HepG2 (cell line): Measurements from ENCODE around the gene EXOC3. TPM values are rescaled to one million over a fixed set of nuclear protein-coding genes. Genes with fewer than 3 reads are reported as not detected.
A peak's percentile ranks its signal among the peaks of the same experiment; 100 is the strongest.

Experiments
- AGO2 ChIP-seq: fragments of 200-400 bp; formaldehyde crosslinking; optimal IDR thresholded peaks from 2 replicates; pipeline ENCODE3; 2017; ENCODE audit warnings: mild to moderate bottlenecking, low read depth, low read length, moderate library complexity
- BRD4 ChIP-seq: sonication (generic); formaldehyde crosslinking; IDR thresholded peaks from 2 replicates; pipeline ENCODE4 v1.4.0; 2020; ENCODE audit warnings: missing genetic modification reagents
- HDAC1 ChIP-seq: sonication (generic); formaldehyde crosslinking; IDR thresholded peaks from 2 replicates; pipeline ENCODE4 v1.5.1; 2020; ENCODE audit warnings: mild to moderate bottlenecking, missing genetic modification reagents
- MED8 ChIP-seq: sonication (generic); formaldehyde crosslinking; IDR thresholded peaks from 2 replicates; pipeline ENCODE4 v1.8.1; 2023; ENCODE audit warnings: mild to moderate bottlenecking, missing genetic modification reagents; ENCODE audit not compliant: insufficient replicate concordance
- MTA3 ChIP-seq: sonication (generic); formaldehyde crosslinking; IDR thresholded peaks from 2 replicates; pipeline ENCODE4 v1.4.0; 2020; ENCODE audit warnings: missing genetic modification reagents
- MTF1 ChIP-seq: sonication (generic); formaldehyde crosslinking; IDR thresholded peaks from 2 replicates; pipeline ENCODE4 v1.5.0; 2020; ENCODE audit warnings: missing genetic modification reagents
- POLR2G ChIP-seq: fragments of 200-400 bp; formaldehyde crosslinking; IDR thresholded peaks from 2 replicates; pipeline ENCODE4 v1.6.1; 2018; ENCODE audit warnings: mild to moderate bottlenecking, low read depth, low read length, moderate library complexity
- RBFOX2 ChIP-seq: fragments of 200-400 bp; formaldehyde crosslinking; IDR thresholded peaks from 2 replicates; pipeline ENCODE4 v1.6.1; 2017; ENCODE audit warnings: low read depth, mild to moderate bottlenecking, low read length
- ZNF333 ChIP-seq: sonication (generic); formaldehyde crosslinking; IDR thresholded peaks from 2 replicates; pipeline ENCODE4 v1.4.0; 2020; ENCODE audit warnings: mild to moderate bottlenecking, missing genetic modification reagents, borderline replicate concordance
- ZNF720 ChIP-seq: sonication (generic); formaldehyde crosslinking; IDR thresholded peaks from 2 replicates; pipeline ENCODE4 v1.4.0; 2020; ENCODE audit warnings: missing genetic modification reagents
- ZSCAN31 ChIP-seq: sonication (generic); formaldehyde crosslinking; IDR thresholded peaks from 2 replicates; pipeline ENCODE4 v1.5.0; 2020; ENCODE audit warnings: low read depth, mild to moderate bottlenecking, missing genetic modification reagents
- polyA plus RNA-seq, 8 experiments: library from polyadenylated mRNA; depleted of rRNA in 3 of 8; stranded (reverse) in 7 of 8; unstranded in 1 of 8; fragments of >200 nt; fragmentation: Illumina TruSeq in 4 of 8; extraction: Trizol in 4 of 8; gene quantifications; 2 replicates each; pipeline versions ENCODE4 v1.2.1 to v1.2.3, GENCODE V29; 2011 to 2016; ENCODE audit warnings: low read depth in 4 of 8, missing spikeins in 1 of 8, mixed read lengths in 1 of 8; ENCODE audit not compliant: insufficient read depth in 1 of 8
- total RNA-seq, 5 experiments: library from RNA; depleted of rRNA; stranded (reverse); fragments of >200 nt; fragmentation: Illumina TruSeq; extraction: Trizol; gene quantifications; 2 replicates each; pipeline ENCODE4 v1.2.3, GENCODE V29; 2016; ENCODE audit warnings: low read depth in 1 of 5
- TF ChIP-seq, protein P1 (sequence below): sonication (generic); formaldehyde crosslinking; IDR thresholded peaks from 2 replicates; pipeline ENCODE4 v1.4.0; 2020; ENCODE audit warnings: missing genetic modification reagents
- TF ChIP-seq, protein P2 (sequence below): sonication (generic); formaldehyde crosslinking; IDR thresholded peaks from 2 replicates; pipeline ENCODE4 v1.5.0; 2020; ENCODE audit warnings: mild to moderate bottlenecking, missing genetic modification reagents
- TF ChIP-seq, protein P3 (sequence below), 2 experiments: sonication (generic) in 1 of 2; formaldehyde crosslinking in 1 of 2; IDR thresholded peaks; 2 replicates each; pipeline versions ENCODE4 v1.4.0 to v1.6.1; 2016 to 2020; ENCODE audit warnings: borderline replicate concordance in 1 of 2, low read depth in 1 of 2, mild to moderate bottlenecking in 1 of 2, missing genetic modification reagents in 1 of 2
- TF ChIP-seq, protein P4 (sequence below): sonication (generic); formaldehyde crosslinking; IDR thresholded peaks from 2 replicates; pipeline ENCODE4 v1.5.1; 2020; ENCODE audit warnings: mild to moderate bottlenecking, moderate library complexity, missing genetic modification reagents
- TF ChIP-seq, protein P5 (sequence below): sonication (generic); formaldehyde crosslinking; IDR thresholded peaks from 2 replicates; pipeline ENCODE4 v1.4.0; 2020; ENCODE audit warnings: mild to moderate bottlenecking, missing genetic modification reagents

The EXOC3 gene
- total and polyA plus RNA-seq, 2 of the 13 experiments (the other 11 are each of a cell fraction or from before 2014, with no cell fraction given): 9.2 to 20.5 TPM

DNA sequence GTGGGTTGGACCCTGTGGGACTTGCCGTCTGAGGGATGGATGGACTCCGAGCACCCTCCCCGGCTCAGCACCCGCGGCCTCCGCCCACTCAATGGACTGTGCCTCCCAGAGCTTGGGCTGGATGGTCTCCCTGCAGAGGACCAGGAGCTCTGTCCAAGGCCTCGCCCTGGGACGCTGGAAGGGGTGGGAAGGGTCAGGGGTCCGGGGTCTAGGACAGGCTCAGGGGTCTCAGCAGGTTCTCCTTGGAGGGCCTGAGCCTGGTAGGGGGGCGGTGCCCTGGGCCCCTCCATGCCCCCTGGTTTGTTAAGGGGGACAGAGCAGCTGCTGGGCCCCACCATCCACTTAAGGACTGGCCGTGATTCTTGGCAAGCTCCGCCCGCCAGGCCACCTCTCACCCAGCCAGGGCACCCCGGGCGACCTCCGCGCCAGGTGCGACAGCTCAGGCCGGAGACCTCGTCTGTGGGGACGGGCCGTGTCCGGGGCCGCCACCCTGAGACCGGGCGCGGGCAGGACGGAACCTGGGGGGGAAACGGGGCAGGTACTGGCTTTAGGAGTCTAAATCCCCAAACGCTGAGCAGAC, 29.2 kb downstream of the EXOC3 start (continued):
- TF ChIP-seq, protein P1, sequence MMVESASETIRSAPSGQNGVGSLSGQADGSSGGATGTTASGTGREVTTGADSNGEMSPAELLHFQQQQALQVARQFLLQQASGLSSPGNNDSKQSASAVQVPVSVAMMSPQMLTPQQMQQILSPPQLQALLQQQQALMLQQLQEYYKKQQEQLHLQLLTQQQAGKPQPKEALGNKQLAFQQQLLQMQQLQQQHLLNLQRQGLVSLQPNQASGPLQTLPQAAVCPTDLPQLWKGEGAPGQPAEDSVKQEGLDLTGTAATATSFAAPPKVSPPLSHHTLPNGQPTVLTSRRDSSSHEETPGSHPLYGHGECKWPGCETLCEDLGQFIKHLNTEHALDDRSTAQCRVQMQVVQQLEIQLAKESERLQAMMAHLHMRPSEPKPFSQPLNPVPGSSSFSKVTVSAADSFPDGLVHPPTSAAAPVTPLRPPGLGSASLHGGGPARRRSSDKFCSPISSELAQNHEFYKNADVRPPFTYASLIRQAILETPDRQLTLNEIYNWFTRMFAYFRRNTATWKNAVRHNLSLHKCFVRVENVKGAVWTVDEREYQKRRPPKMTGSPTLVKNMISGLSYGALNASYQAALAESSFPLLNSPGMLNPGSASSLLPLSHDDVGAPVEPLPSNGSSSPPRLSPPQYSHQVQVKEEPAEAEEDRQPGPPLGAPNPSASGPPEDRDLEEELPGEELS (CRISPR knock-in tag): no peak; the same call in 1 of the 2 replicates
- TF ChIP-seq RBFOX2: peak; percentile 56
- peak; percentile 30; the same call in 1 of the 2 replicates for TF ChIP-seq BRD4 (CRISPR knock-in tag)
- TF ChIP-seq ZSCAN31 (CRISPR knock-in tag): 0 out of 2 replicates have a peak, but pooled peaks have one; percentile 2
- 0 out of 2 replicates have a peak, but pooled peaks have one; percentile 11 for TF ChIP-seq POLR2G
- 0 out of 2 replicates have a peak, but pooled peaks have one; percentile 61 for TF ChIP-seq ZNF333 (CRISPR knock-in tag)
- no peak for TF ChIP-seq MTA3
- TF ChIP-seq MTF1 (CRISPR knock-in tag): no peak
- no peak for TF ChIP-seq MED8 (CRISPR knock-in tag)
- no peak for TF ChIP-seq ZNF720
- TF ChIP-seq, protein P2, sequence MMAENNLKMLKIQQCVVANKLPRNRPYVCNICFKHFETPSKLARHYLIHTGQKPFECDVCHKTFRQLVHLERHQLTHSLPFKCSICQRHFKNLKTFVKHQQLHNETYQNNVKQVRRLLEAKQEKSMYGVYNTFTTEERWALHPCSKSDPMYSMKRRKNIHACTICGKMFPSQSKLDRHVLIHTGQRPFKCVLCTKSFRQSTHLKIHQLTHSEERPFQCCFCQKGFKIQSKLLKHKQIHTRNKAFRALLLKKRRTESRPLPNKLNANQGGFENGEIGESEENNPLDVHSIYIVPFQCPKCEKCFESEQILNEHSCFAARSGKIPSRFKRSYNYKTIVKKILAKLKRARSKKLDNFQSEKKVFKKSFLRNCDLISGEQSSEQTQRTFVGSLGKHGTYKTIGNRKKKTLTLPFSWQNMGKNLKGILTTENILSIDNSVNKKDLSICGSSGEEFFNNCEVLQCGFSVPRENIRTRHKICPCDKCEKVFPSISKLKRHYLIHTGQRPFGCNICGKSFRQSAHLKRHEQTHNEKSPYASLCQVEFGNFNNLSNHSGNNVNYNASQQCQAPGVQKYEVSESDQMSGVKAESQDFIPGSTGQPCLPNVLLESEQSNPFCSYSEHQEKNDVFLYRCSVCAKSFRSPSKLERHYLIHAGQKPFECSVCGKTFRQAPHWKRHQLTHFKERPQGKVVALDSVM (CRISPR knock-in tag): 0 out of 2 replicates have a peak, but pooled peaks have one; percentile 8
- TF ChIP-seq HDAC1 (CRISPR knock-in tag): peak; percentile 27
- peak; percentile 83 for TF ChIP-seq AGO2
- TF ChIP-seq, protein P3, sequence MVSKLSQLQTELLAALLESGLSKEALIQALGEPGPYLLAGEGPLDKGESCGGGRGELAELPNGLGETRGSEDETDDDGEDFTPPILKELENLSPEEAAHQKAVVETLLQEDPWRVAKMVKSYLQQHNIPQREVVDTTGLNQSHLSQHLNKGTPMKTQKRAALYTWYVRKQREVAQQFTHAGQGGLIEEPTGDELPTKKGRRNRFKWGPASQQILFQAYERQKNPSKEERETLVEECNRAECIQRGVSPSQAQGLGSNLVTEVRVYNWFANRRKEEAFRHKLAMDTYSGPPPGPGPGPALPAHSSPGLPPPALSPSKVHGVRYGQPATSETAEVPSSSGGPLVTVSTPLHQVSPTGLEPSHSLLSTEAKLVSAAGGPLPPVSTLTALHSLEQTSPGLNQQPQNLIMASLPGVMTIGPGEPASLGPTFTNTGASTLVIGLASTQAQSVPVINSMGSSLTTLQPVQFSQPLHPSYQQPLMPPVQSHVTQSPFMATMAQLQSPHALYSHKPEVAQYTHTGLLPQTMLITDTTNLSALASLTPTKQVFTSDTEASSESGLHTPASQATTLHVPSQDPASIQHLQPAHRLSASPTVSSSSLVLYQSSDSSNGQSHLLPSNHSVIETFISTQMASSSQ (IDR thresholded peaks at IDR 0.05; ENCODE audit: low read depth): no peak
- TF ChIP-seq, protein P3 (CRISPR knock-in tag; IDR thresholded peaks at IDR 0.05; ENCODE audit: borderline replicate concordance): 0 out of 2 replicates have a peak, but pooled peaks have one; percentile 11
- TF ChIP-seq, protein P4, sequence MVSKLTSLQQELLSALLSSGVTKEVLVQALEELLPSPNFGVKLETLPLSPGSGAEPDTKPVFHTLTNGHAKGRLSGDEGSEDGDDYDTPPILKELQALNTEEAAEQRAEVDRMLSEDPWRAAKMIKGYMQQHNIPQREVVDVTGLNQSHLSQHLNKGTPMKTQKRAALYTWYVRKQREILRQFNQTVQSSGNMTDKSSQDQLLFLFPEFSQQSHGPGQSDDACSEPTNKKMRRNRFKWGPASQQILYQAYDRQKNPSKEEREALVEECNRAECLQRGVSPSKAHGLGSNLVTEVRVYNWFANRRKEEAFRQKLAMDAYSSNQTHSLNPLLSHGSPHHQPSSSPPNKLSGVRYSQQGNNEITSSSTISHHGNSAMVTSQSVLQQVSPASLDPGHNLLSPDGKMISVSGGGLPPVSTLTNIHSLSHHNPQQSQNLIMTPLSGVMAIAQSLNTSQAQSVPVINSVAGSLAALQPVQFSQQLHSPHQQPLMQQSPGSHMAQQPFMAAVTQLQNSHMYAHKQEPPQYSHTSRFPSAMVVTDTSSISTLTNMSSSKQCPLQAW (CRISPR knock-in tag): peak; percentile 83
- TF ChIP-seq, protein P5, sequence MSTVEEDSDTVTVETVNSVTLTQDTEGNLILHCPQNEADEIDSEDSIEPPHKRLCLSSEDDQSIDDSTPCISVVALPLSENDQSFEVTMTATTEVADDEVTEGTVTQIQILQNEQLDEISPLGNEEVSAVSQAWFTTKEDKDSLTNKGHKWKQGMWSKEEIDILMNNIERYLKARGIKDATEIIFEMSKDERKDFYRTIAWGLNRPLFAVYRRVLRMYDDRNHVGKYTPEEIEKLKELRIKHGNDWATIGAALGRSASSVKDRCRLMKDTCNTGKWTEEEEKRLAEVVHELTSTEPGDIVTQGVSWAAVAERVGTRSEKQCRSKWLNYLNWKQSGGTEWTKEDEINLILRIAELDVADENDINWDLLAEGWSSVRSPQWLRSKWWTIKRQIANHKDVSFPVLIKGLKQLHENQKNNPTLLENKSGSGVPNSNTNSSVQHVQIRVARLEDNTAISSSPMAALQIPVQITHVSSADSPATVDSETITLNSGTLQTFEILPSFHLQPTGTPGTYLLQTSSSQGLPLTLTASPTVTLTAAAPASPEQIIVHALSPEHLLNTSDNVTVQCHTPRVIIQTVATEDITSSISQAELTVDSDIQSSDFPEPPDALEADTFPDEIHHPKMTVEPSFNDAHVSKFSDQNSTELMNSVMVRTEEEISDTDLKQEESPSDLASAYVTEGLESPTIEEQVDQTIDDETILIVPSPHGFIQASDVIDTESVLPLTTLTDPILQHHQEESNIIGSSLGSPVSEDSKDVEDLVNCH: no peak
